B cell (primary cell): Measurements from ENCODE around the gene AIG1. TPM values are rescaled to one million over a fixed set of nuclear protein-coding genes. Genes with fewer than 3 reads are reported as not detected.

Source experiments
- ATAC-seq: fragments of 200-7000 bp; cut with Tn5 transposase; one replicate; pipeline ENCODE4 v1.10.0; 2021; ENCODE audit warnings: low read depth, mild to moderate bottlenecking, moderate number of reproducible peaks, moderate library complexity
- CTCF ChIA-PET: fragments of 350-600 bp; sonication (Branson Sonifier 250); formaldehyde crosslinking; loops from one replicate; lab custom pipeline; 2021; ENCODE audit warnings: antibody characterized with exemption, inconsistent platforms; lab: Charles Lee
- POLR2A ChIA-PET: fragments of 350-600 bp; sonication (Branson Sonifier 250); formaldehyde crosslinking; loops from one replicate; lab custom pipeline; 2021; ENCODE audit warnings: antibody characterized with exemption; lab: Charles Lee
- DNase-seq: peaks from one replicate; pipeline ENCODE4 v3.0.0; 2013
- H2AFZ ChIP-seq: 2 replicates; pipeline ENCODE4 v1.6.1; 2012; ENCODE audit warnings: mild to moderate bottlenecking, low read depth, low read length; ENCODE audit not compliant: insufficient read depth, poor library complexity, severe bottlenecking
- H3K27ac ChIP-seq, 2 donors: 1 replicate in 1 of 2; 2 replicates in 1 of 2; pipeline ENCODE4 v1.5.1; 2012 to 2013; ENCODE audit warnings: low read length in 2 of 2, mild to moderate bottlenecking in 2 of 2, moderate library complexity in 1 of 2
- H3K27me3 ChIP-seq, 4 experiments: fragments of 200-600 bp in 1 of 4; sonication (generic) in 1 of 4; replicated peaks in 1 of 4; 1 replicate in 2 of 4; 2 replicates in 2 of 4; pipeline versions ENCODE4 v1.6.1 to v1.7.0; 2013 to 2016; ENCODE audit warnings: low read length in 3 of 4, mild to moderate bottlenecking in 2 of 4, mixed read lengths in 1 of 4, moderate library complexity in 1 of 4; ENCODE audit not compliant: insufficient read depth in 4 of 4, control insufficient read depth in 3 of 4; ENCODE audit errors: control extremely low read depth in 1 of 4
- H3K36me3 ChIP-seq, 2 experiments: replicated peaks in 1 of 2; 1 replicate in 1 of 2; 2 replicates in 1 of 2; pipeline versions ENCODE4 v1.6.1 to v1.7.1; 2013; ENCODE audit warnings: low read length in 1 of 2; ENCODE audit not compliant: insufficient read depth in 2 of 2, control insufficient read depth in 1 of 2; ENCODE audit errors: control extremely low read depth in 1 of 2, extremely low read depth in 1 of 2
- H3K4me1 ChIP-seq, 2 donors: fragments of 200-600 bp in 1 of 2; sonication (generic) in 1 of 2; 1 replicate in 1 of 2; 2 replicates in 1 of 2; pipeline versions ENCODE4 v1.5.1 to v1.6.1; 2013 to 2017; ENCODE audit warnings: low read length in 2 of 2; ENCODE audit not compliant: control insufficient read depth in 2 of 2, insufficient read depth in 2 of 2
- H3K4me2 ChIP-seq: replicated peaks from 2 replicates; pipeline ENCODE3; 2012; ENCODE audit warnings: mild to moderate bottlenecking, low read depth, low read length; ENCODE audit not compliant: poor library complexity, severe bottlenecking
- H3K4me3 ChIP-seq, 5 experiments: fragments of 200-600 bp in 1 of 5; sonication (generic) in 1 of 5; 1 replicate in 3 of 5; 2 replicates in 2 of 5; pipeline versions ENCODE4 v1.5.1 to v1.7.0; 2011 to 2016; ENCODE audit warnings: low read length in 4 of 5, mild to moderate bottlenecking in 4 of 5, low read depth in 2 of 5, control low read depth in 1 of 5, moderate library complexity in 1 of 5; ENCODE audit not compliant: insufficient read depth in 1 of 5; ENCODE audit errors: control extremely low read depth in 1 of 5, extremely low read depth in 1 of 5
- H3K79me2 ChIP-seq: fragments of 200-600 bp; sonication (generic); one replicate; pipeline ENCODE4 v1.6.0; 2016; ENCODE audit warnings: low read length; ENCODE audit not compliant: control insufficient read depth, insufficient read depth
- H3K9ac ChIP-seq: fragments of 200-600 bp; sonication (generic); 2 replicates; pipeline ENCODE4 v1.6.1; 2017; ENCODE audit warnings: mild to moderate bottlenecking, low read length, moderate library complexity
- H3K9me3 ChIP-seq, 3 donors: one replicate each; pipeline versions ENCODE4 v1.6.1 to v1.7.1; 2013; ENCODE audit warnings: low read length in 2 of 3; ENCODE audit not compliant: control insufficient read depth in 2 of 3, insufficient read depth in 1 of 3; ENCODE audit errors: control extremely low read depth in 1 of 3
- H4K20me1 ChIP-seq: 2 replicates; pipeline ENCODE4 v1.6.0; 2012; ENCODE audit warnings: mild to moderate bottlenecking, low read length; ENCODE audit not compliant: insufficient read depth, control insufficient read depth, poor library complexity, severe bottlenecking
- H3K27ac Mint-ChIP-seq: one replicate; pipeline ENCODE4 v1.8.0; 2021; ENCODE audit warnings: mixed read lengths
- H3K27me3 Mint-ChIP-seq: one replicate; pipeline ENCODE4 v1.8.0; 2021; ENCODE audit warnings: mixed read lengths
- H3K4me1 Mint-ChIP-seq: one replicate; pipeline ENCODE4 v1.8.0; 2021; ENCODE audit warnings: mixed read lengths
- H3K4me3 Mint-ChIP-seq: one replicate; pipeline ENCODE4 v1.8.0; 2021; ENCODE audit warnings: mixed read lengths
- H3K9me3 Mint-ChIP-seq: one replicate; pipeline ENCODE4 v1.8.0; 2022; ENCODE audit warnings: mixed read lengths; ENCODE audit not compliant: insufficient read depth
- CTCF ChIP-seq: fragments of 200-600 bp; IDR thresholded peaks from one replicate; pipeline ENCODE4 v1.8.0; 2022; ENCODE audit warnings: antibody characterized with exemption, mild to moderate bottlenecking
- EZH2 ChIP-seq: IDR thresholded peaks from 2 replicates; pipeline ENCODE4 v1.6.1; 2012; ENCODE audit warnings: borderline replicate concordance, low read depth, mild to moderate bottlenecking, moderate library complexity, low read length; ENCODE audit not compliant: insufficient read depth, poor library complexity, severe bottlenecking
- WGBS: methylation state at CpG from one replicate; pipeline ENCODE4 v1.1.5; 2013; ENCODE audit warnings: missing lambda C conversion rate; ENCODE audit not compliant: insufficient coverage; 5-methylcytosine and 5-hydroxymethylcytosine counted together
- intact Hi-C: fragments of 100-400 bp; cut with micrococcal nuclease; formaldehyde crosslinking; loops from one replicate; pipeline ENCODE4 v1.10.0; 2022
- polyA plus RNA-seq: library from polyadenylated mRNA; depleted of rRNA; stranded (reverse); fragments of >200 nt; gene quantifications from 2 replicates; pipeline ENCODE4 v1.2.3, GENCODE V29; 2012
- total RNA-seq, 2 donors: library from RNA; stranded (reverse); fragments of 120-200 nt in 1 of 2; gene quantifications; 1 replicate in 1 of 2; 2 replicates in 1 of 2; pipeline versions ENCODE4 v1.2.3 to v1.2.4, GENCODE V29; 2013 to 2022

AIG1 gene
- total and polyA plus RNA-seq, 2 donors (not counting 1 experiment from before 2014, with no cell fraction given): 7.0 to 9.0 TPM

GRCh38 chr6:143356101-143356880 lies 295.6 kb downstream of the AIG1 start:
- POLR2A ChIA-PET: no interaction called here
- Mint-ChIP-seq H3K27me3 (peaks cover 7% of the 10 kb centered on the region), H3K4me3 (no peak overlapping the region), H3K9me3 (peaks cover 5% of the 10 kb centered on the region), H3K4me1 (no peaks in the 10 kb centered on the region), H3K27ac (no peak overlapping the region)
- 83% methylated on average over 1 of the region's 3 CpGs for WGBS
- Histone ChIP-seq H3K4me1 (no peaks in the 10 kb centered on the region), H3K36me3 (no peaks in the 10 kb centered on the region), H3K4me2 (no peak overlapping the region), H3K9me3 (peaks cover 0 to 7% (median 3%) of the 10 kb centered on the region in 3 donors), H3K27ac (no peak overlapping the region), H3K27me3 (peaks cover 0 to 4% (median 1%) of the 10 kb centered on the region in 4 experiments), H4K20me1 (no peaks in the 10 kb centered on the region), H3K4me3 (no peak overlapping the region), H3K79me2 (no peaks in the 10 kb centered on the region), H2AFZ (no peak overlapping the region), H3K9ac (no peak overlapping the region)
- ATAC-seq (no peak), DNase-seq (no peak)
- intact Hi-C loops: no loop called here
- CTCF ChIA-PET: no interaction called here
- no peak for TF ChIP-seq CTCF
- no peak for TF ChIP-seq EZH2

- intact Hi-C loops: no loop called here
- no peaks in the 10 kb centered on the region for H3K4me1 ChIP-seq
- H4K20me1 ChIP-seq: no peaks in the 10 kb centered on the region
- ChIA-PET CTCF (no interaction called here), POLR2A (interaction anchor here (0.7 kb wide), 1 partner anchor 1351 kb away, joined by 4 read pairs; no protein-coding TSS in a partner anchor)
- peaks cover 0 to 4% (median 1%) of the 10 kb centered on the region in 4 experiments for H3K27me3 ChIP-seq
- H3K9me3 ChIP-seq: peaks cover 0 to 5% (median 3%) of the 10 kb centered on the region in 3 donors
- H3K36me3 ChIP-seq: no peaks in the 10 kb centered on the region
- ATAC-seq: no peak
- Mint-ChIP-seq H3K4me1 (no peaks in the 10 kb centered on the region), H3K27ac (no peak overlapping the region), H3K9me3 (peaks cover 4% of the 10 kb centered on the region), H3K4me3 (no peak overlapping the region), H3K27me3 (peaks cover 7% of the 10 kb centered on the region)
- H3K79me2 ChIP-seq: no peaks in the 10 kb centered on the region
- H3K4me2 ChIP-seq: no peak overlapping the region
- H3K27ac ChIP-seq: no peak overlapping the region
- TF ChIP-seq EZH2 (no peak), CTCF (no peak)
- H3K9ac ChIP-seq: no peak overlapping the region
- no peak for DNase-seq
- H2AFZ ChIP-seq: no peak overlapping the region
- no peak overlapping the region for H3K4me3 ChIP-seq
These were observed 296.5 kb downstream of the AIG1 start for GRCh38 chr6:143357152-143357551.
